HepG2 (cell line): ENCODE results near the gene CDCA5. TPM values are rescaled to one million over a fixed set of nuclear protein-coding genes. Genes with fewer than 3 reads are reported as not detected.
A peak's percentile ranks its signal among the peaks of the same experiment; 100 is the strongest.

Experiments
- CCDC6 ChIP-seq: sonication (generic); formaldehyde crosslinking; IDR thresholded peaks from 2 replicates; pipeline ENCODE4 v1.8.1; 2022; ENCODE audit warnings: mild to moderate bottlenecking, missing genetic modification reagents, moderate library complexity
- DMTF1 ChIP-seq: sonication (generic); formaldehyde crosslinking; IDR thresholded peaks from 2 replicates; pipeline ENCODE4 v1.4.0; 2020; ENCODE audit warnings: mild to moderate bottlenecking, missing genetic modification reagents
- ESRRA ChIP-seq: sonication (generic); formaldehyde crosslinking; IDR thresholded peaks from 2 replicates; pipeline ENCODE4 v1.5.1; 2020; ENCODE audit warnings: mild to moderate bottlenecking, low read depth, missing genetic modification reagents
- HES4 ChIP-seq: sonication (generic); formaldehyde crosslinking; IDR thresholded peaks from 2 replicates; pipeline ENCODE4 v1.9.0; 2021; ENCODE audit warnings: mild to moderate bottlenecking, missing genetic modification reagents, borderline replicate concordance
- NBN ChIP-seq: fragments of 450-650 bp; conservative IDR thresholded peaks from 2 replicates; pipeline ENCODE4 v1.6.1; 2017
- NFE2 ChIP-seq: sonication (generic); formaldehyde crosslinking; IDR thresholded peaks from 2 replicates; pipeline ENCODE4 v1.4.0; 2020; ENCODE audit warnings: missing genetic modification reagents
- NR2F1 ChIP-seq, 2 experiments: fragments of 450-650 bp in 1 of 2; formaldehyde crosslinking in 1 of 2; IDR thresholded peaks; 2 replicates each; pipeline versions ENCODE4 v1.5.0 to v1.6.1; 2016 to 2020; ENCODE audit warnings: mild to moderate bottlenecking in 1 of 2, missing compliant biosample characterization in 1 of 2, missing genetic modification reagents in 1 of 2, moderate library complexity in 1 of 2
- PRDM10 ChIP-seq: sonication (generic); formaldehyde crosslinking; IDR thresholded peaks from 2 replicates; pipeline ENCODE4 v1.4.0; 2020; ENCODE audit warnings: low read depth, missing genetic modification reagents
- PREB ChIP-seq: sonication (generic); formaldehyde crosslinking; IDR thresholded peaks from 2 replicates; pipeline ENCODE4 v1.4.0; 2020; ENCODE audit warnings: missing genetic modification reagents
- RARA ChIP-seq: IDR thresholded peaks from 2 replicates; pipeline ENCODE4 v1.6.1; 2016; ENCODE audit warnings: missing genetic modification reagents, missing compliant biosample characterization
- ZHX2 ChIP-seq, 2 experiments: sonication (generic) in 1 of 2; formaldehyde crosslinking in 1 of 2; IDR thresholded peaks; 2 replicates each; pipeline versions ENCODE4 v1.6.1 to v1.9.0; 2014 to 2022; ENCODE audit warnings: antibody characterized with exemption in 1 of 2, borderline replicate concordance in 1 of 2, inconsistent platforms in 1 of 2, low read depth in 1 of 2, missing genetic modification reagents in 1 of 2
- ZSCAN9 ChIP-seq: IDR thresholded peaks from 2 replicates; pipeline ENCODE4 v1.6.1; 2016; ENCODE audit warnings: borderline replicate concordance
- polyA plus RNA-seq, 8 experiments: library from polyadenylated mRNA; depleted of rRNA in 3 of 8; stranded (reverse) in 7 of 8; unstranded in 1 of 8; fragments of >200 nt; fragmentation: Illumina TruSeq in 4 of 8; extraction: Trizol in 4 of 8; gene quantifications; 2 replicates each; pipeline versions ENCODE4 v1.2.1 to v1.2.3, GENCODE V29; 2011 to 2016; ENCODE audit warnings: low read depth in 4 of 8, missing spikeins in 1 of 8, mixed read lengths in 1 of 8; ENCODE audit not compliant: insufficient read depth in 1 of 8
- total RNA-seq, 5 experiments: library from RNA; depleted of rRNA; stranded (reverse); fragments of >200 nt; fragmentation: Illumina TruSeq; extraction: Trizol; gene quantifications; 2 replicates each; pipeline ENCODE4 v1.2.3, GENCODE V29; 2016; ENCODE audit warnings: low read depth in 1 of 5

Gene CDCA5
- total and polyA plus RNA-seq, 2 of the 13 experiments (the other 11 are each of a cell fraction or from before 2014, with no cell fraction given): 13.5 to 50.6 TPM

- no peak for TF ChIP-seq HES4 (CRISPR knock-in tag)
- TF ChIP-seq ZHX2 (IDR thresholded peaks at IDR 0.05; ENCODE audit: low read depth): no peak
- TF ChIP-seq ZHX2 (CRISPR knock-in tag; IDR thresholded peaks at IDR 0.05; ENCODE audit: borderline replicate concordance): no peak
- TF ChIP-seq NBN: no peak
- TF ChIP-seq PREB (CRISPR knock-in tag): no peak
- no peak for TF ChIP-seq DMTF1
- no peak for TF ChIP-seq CCDC6 (CRISPR knock-in tag)
- no peak for TF ChIP-seq NR2F1 (CRISPR knock-in tag; IDR thresholded peaks at IDR 0.05)
- 0 out of 2 replicates have a peak, but pooled peaks have one; percentile 13 for TF ChIP-seq RARA
- TF ChIP-seq ESRRA (CRISPR knock-in tag): no peak
- TF ChIP-seq PRDM10: no peak
- no peak for TF ChIP-seq ZSCAN9 (CRISPR knock-in tag)
- no peak for TF ChIP-seq NFE2 (CRISPR knock-in tag)
Measured at GRCh38 chr11:65059959-65060824, 23.6 kb downstream of the CDCA5 start (continued).
